Stimulated activated CD4-positive, alpha-beta T cell treated with anti-CD3 and anti-CD28 coated beads, TNF-alpha, amount 100 ng/mL, for 48 hours (primary cell): ENCODE measurements around the gene TSPAN6.
A peak's percentile ranks its signal among the peaks of the same experiment; 100 is the strongest.

ENCODE experiments used
- DNase-seq, 3 donors: peaks; one replicate each; pipeline ENCODE4 v3.0.0-alpha.2; 2020; ENCODE audit warnings: low read depth in 3 of 3

The TSPAN6 gene

GRCh38 chrX:100636321-100636991 lies at the start of gene TSPAN6:
Gene TSPAN6 (minus strand): TSS chrX:100636806. CDS start chrX:100636694, 112 bp downstream.
- DNase-seq = peak; percentile 41 to 66 (median 64)

GRCh38 chrX:100685997-100686305 lies 49.3 kb upstream of the TSPAN6 start:
- DNase-seq = no peak

GRCh38 chrX:100685284-100685996 lies 48.8 kb upstream of the TSPAN6 start:
- DNase-seq = peak; percentile 40 to 54 (median 50)

GRCh38 chrX:100682939-100683338 lies 46.3 kb upstream of the TSPAN6 start:
- DNase-seq = no peak

GRCh38 chrX:100681599-100681998 lies 45.0 kb upstream of the TSPAN6 start:
- no peak for DNase-seq

- no peak for DNase-seq
Measured at GRCh38 chrX:100680756-100681155, 44.1 kb upstream of the TSPAN6 start.

- no peak for DNase-seq
Measured at GRCh38 chrX:100677611-100678181, 41.1 kb upstream of the TSPAN6 start.

GRCh38 chrX:100674705-100675104 lies 38.1 kb upstream of the TSPAN6 start:
- DNase-seq = no peak

- DNase-seq = no peak
Measured at GRCh38 chrX:100673397-100673953, 36.9 kb upstream of the TSPAN6 start.

- DNase-seq = no peak
Measured at GRCh38 chrX:100672966-100673365, 36.4 kb upstream of the TSPAN6 start.

- no peak for DNase-seq
Measured at GRCh38 chrX:100663642-100664041, 27.0 kb upstream of the TSPAN6 start.

- no peak for DNase-seq
Measured at GRCh38 chrX:100662796-100663195, 26.2 kb upstream of the TSPAN6 start.

- DNase-seq = no peak
Measured at GRCh38 chrX:100662170-100662569, 25.6 kb upstream of the TSPAN6 start.

- DNase-seq = no peak
Measured at GRCh38 chrX:100659431-100660137, 23.0 kb upstream of the TSPAN6 start.

GRCh38 chrX:100658941-100659381 lies 22.4 kb upstream of the TSPAN6 start:
- no peak for DNase-seq

- no peak for DNase-seq
Measured at GRCh38 chrX:100654261-100654660, 17.7 kb upstream of the TSPAN6 start.

- DNase-seq = no peak
Measured at GRCh38 chrX:100652266-100652665, 15.7 kb upstream of the TSPAN6 start.

- no peak for DNase-seq
Measured at GRCh38 chrX:100650841-100651240, 14.2 kb upstream of the TSPAN6 start.

GRCh38 chrX:100649550-100650356 lies 13.1 kb upstream of the TSPAN6 start:
- DNase-seq = no peak

GRCh38 chrX:100648458-100649417 lies 12.1 kb upstream of the TSPAN6 start:
- no peak for DNase-seq
